ENCODE measurements around the gene ASTN2. TPM values are rescaled to one million over a fixed set of nuclear protein-coding genes. Genes with fewer than 3 reads are reported as not detected.

Gene ASTN2
- polyA plus RNA-seq, 1 donor from 2014 or later: 6.8 TPM

- Histone ChIP-seq H2AFZ (ENCODE audit: low read depth, low read length) (no peak overlapping the region), H3K4me3 (ENCODE audit: low read length) (no peak overlapping the region), H3K9ac (ENCODE audit: low read length) (no peak overlapping the region), H3K4me2 (ENCODE audit: low read length) (no peak overlapping the region), H3F3A (ENCODE audit: insufficient read depth, low read length, poor library complexity, severe bottlenecking) (no peaks in the 10 kb centered on the region), H3K36me3 (ENCODE audit: insufficient read depth, low read length) (no peaks in the 10 kb centered on the region), H3K27ac (ENCODE audit: low read length) (no peak overlapping the region), H3K79me2 (replicated peaks; ENCODE audit: insufficient read depth, low read length) (no peaks in the 10 kb centered on the region), H3K27me3 (ENCODE audit: insufficient read depth, low read depth, low read length) (no peaks in the 10 kb centered on the region), H3K9me3 (ENCODE audit: low read length) (no peaks in the 10 kb centered on the region), H4K20me1 (ENCODE audit: insufficient read depth) (no peaks in the 10 kb centered on the region), H3K9me2 (ENCODE audit: insufficient read depth, low read length) (no peaks in the 10 kb centered on the region)
- no peak for TF ChIP-seq EZH2 (IDR thresholded peaks at IDR 0.05; ENCODE audit: borderline replicate concordance, insufficient read depth, low read length, poor library complexity, severe bottlenecking)
- no peak for TF ChIP-seq POLR2AphosphoS5 (IDR thresholded peaks at IDR 0.05)
- TF ChIP-seq EP300 (conservative IDR thresholded peaks at IDR 0.05; ENCODE audit: poor library complexity, severe bottlenecking): no peak
- TF ChIP-seq TAF1 (IDR thresholded peaks at IDR 0.05; ENCODE audit: low read depth): no peak
These were observed 673.1 kb downstream of the ASTN2 start for GRCh38 chr9:116741742-116742141.

DNA sequence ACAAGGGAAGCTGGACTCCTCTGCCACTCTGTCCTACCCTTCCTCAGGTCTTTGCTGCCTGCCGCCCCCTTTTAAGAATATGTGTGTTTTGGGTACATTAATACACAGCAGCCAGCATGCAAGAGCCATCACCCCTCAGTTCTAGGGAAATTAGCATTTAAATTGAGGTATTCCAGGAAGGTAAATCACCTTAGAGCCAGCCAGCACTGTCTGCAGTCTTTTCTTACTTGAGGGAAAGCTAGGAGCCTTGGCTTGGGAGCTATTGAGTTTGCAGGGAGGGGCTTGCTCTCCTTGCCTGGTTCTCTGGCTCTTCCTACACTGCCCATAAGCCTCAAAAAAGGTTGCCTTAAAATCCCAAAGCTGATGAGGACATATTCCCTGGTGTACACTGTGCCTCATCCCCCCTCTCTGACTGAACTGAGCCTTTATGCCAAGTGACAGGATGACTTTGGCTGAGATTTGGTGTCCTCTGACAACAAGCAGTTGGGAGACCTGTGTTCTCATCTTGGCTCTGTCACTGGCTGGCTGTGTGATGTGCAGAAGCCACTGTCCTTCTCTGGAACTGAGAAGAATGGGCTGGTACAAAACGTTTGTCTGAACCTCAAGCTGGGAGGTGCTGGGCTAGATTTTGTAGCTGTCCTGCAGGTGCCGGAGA, 673.6 kb downstream of the ASTN2 start:
- Histone ChIP-seq H3K9me2 (ENCODE audit: insufficient read depth, low read length) (no peaks in the 10 kb centered on the region), H3K27ac (ENCODE audit: low read length) (no peak overlapping the region), H4K20me1 (ENCODE audit: insufficient read depth) (no peaks in the 10 kb centered on the region), H3K36me3 (ENCODE audit: insufficient read depth, low read length) (no peaks in the 10 kb centered on the region), H3K4me3 (ENCODE audit: low read length) (no peak overlapping the region), H3F3A (ENCODE audit: insufficient read depth, low read length, poor library complexity, severe bottlenecking) (no peaks in the 10 kb centered on the region), H2AFZ (ENCODE audit: low read depth, low read length) (no peak overlapping the region), H3K9me3 (ENCODE audit: low read length) (no peaks in the 10 kb centered on the region), H3K79me2 (replicated peaks; ENCODE audit: insufficient read depth, low read length) (no peaks in the 10 kb centered on the region), H3K9ac (ENCODE audit: low read length) (no peak overlapping the region), H3K4me2 (ENCODE audit: low read length) (no peak overlapping the region), H3K27me3 (ENCODE audit: insufficient read depth, low read depth, low read length) (no peaks in the 10 kb centered on the region)
- no peak for TF ChIP-seq EP300 (conservative IDR thresholded peaks at IDR 0.05; ENCODE audit: poor library complexity, severe bottlenecking)
- TF ChIP-seq SMC3 (conservative IDR thresholded peaks at IDR 0.05; ENCODE audit: poor library complexity): no peak
- no peak for TF ChIP-seq CTCF (IDR thresholded peaks at IDR 0.05; ENCODE audit: poor library complexity, severe bottlenecking)
- TF ChIP-seq, protein P1, sequence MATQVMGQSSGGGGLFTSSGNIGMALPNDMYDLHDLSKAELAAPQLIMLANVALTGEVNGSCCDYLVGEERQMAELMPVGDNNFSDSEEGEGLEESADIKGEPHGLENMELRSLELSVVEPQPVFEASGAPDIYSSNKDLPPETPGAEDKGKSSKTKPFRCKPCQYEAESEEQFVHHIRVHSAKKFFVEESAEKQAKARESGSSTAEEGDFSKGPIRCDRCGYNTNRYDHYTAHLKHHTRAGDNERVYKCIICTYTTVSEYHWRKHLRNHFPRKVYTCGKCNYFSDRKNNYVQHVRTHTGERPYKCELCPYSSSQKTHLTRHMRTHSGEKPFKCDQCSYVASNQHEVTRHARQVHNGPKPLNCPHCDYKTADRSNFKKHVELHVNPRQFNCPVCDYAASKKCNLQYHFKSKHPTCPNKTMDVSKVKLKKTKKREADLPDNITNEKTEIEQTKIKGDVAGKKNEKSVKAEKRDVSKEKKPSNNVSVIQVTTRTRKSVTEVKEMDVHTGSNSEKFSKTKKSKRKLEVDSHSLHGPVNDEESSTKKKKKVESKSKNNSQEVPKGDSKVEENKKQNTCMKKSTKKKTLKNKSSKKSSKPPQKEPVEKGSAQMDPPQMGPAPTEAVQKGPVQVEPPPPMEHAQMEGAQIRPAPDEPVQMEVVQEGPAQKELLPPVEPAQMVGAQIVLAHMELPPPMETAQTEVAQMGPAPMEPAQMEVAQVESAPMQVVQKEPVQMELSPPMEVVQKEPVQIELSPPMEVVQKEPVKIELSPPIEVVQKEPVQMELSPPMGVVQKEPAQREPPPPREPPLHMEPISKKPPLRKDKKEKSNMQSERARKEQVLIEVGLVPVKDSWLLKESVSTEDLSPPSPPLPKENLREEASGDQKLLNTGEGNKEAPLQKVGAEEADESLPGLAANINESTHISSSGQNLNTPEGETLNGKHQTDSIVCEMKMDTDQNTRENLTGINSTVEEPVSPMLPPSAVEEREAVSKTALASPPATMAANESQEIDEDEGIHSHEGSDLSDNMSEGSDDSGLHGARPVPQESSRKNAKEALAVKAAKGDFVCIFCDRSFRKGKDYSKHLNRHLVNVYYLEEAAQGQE (IDR thresholded peaks at IDR 0.05; ENCODE audit: borderline replicate concordance): no peak
- TF ChIP-seq MXI1 (conservative IDR thresholded peaks at IDR 0.05; ENCODE audit: poor library complexity, severe bottlenecking): no peak
- TF ChIP-seq RAD21 (conservative IDR thresholded peaks at IDR 0.05): no peak
- TF ChIP-seq EZH2 (IDR thresholded peaks at IDR 0.05; ENCODE audit: borderline replicate concordance, insufficient read depth, low read length, poor library complexity, severe bottlenecking): no peak
- no peak for TF ChIP-seq TAF1 (IDR thresholded peaks at IDR 0.05; ENCODE audit: low read depth)
- TF ChIP-seq POLR2AphosphoS5 (IDR thresholded peaks at IDR 0.05): no peak
